MM.1S (cell line): Measurements from ENCODE around the gene PCYT2.

Experiments used
- EZH2 ChIP-seq: fragments of 300-600 bp; sonication (generic); optimal IDR thresholded peaks from 2 replicates; pipeline ENCODE3; 2017; ENCODE audit warnings: low read depth, mild to moderate bottlenecking, antibody characterized with exemption, low read length, mixed read lengths
- TF ChIP-seq, protein P1 (sequence below): fragments of 300-600 bp; sonication (generic); IDR thresholded peaks from 2 replicates; pipeline ENCODE4 v1.5.1; 2016; ENCODE audit warnings: antibody characterized with exemption, low read length, mixed read lengths

DNA sequence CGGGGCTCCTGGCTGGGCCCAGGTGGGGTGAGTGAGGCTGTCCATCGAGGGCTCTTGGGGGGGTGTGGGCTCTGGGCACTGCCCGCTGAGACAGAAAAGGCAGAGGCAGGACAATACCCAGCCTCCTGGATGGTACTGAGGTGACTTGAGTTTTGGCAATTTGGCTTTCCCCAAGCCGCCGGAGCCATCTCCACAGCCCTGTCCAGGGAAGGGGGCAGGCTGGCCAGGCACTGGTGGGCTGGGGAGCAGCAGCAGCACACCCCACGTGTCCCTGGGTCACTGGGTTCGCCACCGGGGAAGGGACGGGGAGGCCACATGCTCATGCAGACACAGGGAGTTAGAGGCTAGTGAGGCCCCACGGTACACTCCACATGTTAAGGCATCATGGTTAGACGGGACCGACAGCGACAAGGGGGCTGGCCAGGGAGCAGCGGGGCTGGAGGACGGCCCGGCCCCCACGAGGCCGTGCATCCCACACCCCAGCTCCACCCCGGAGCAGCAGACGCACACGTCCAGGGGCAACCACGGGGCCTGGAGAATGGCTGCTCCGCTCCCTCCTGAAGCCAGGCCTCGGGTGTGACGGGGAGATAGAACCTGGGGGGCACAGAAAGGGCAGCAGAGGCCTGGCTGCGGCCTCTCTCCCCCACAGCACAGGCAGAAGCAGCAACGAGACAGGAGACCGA, 43.1 kb downstream of the PCYT2 start:
- TF ChIP-seq, protein P1, sequence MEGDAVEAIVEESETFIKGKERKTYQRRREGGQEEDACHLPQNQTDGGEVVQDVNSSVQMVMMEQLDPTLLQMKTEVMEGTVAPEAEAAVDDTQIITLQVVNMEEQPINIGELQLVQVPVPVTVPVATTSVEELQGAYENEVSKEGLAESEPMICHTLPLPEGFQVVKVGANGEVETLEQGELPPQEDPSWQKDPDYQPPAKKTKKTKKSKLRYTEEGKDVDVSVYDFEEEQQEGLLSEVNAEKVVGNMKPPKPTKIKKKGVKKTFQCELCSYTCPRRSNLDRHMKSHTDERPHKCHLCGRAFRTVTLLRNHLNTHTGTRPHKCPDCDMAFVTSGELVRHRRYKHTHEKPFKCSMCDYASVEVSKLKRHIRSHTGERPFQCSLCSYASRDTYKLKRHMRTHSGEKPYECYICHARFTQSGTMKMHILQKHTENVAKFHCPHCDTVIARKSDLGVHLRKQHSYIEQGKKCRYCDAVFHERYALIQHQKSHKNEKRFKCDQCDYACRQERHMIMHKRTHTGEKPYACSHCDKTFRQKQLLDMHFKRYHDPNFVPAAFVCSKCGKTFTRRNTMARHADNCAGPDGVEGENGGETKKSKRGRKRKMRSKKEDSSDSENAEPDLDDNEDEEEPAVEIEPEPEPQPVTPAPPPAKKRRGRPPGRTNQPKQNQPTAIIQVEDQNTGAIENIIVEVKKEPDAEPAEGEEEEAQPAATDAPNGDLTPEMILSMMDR = no peak
- no peak for TF ChIP-seq EZH2
